AG09309 (cell line): ENCODE data around the gene CLDN22.

Source experiments
- DNase-seq: peaks from one replicate; pipeline ENCODE4 v3.0.0-alpha.2; 2010; ENCODE audit warnings: low read depth
- H3K4me3 ChIP-seq: 2 replicates; pipeline ENCODE4 v1.5.1; 2011; ENCODE audit warnings: mild to moderate bottlenecking, low read depth, low read length, moderate library complexity; ENCODE audit not compliant: control insufficient read depth
- CTCF ChIP-seq: IDR thresholded peaks from 2 replicates; pipeline ENCODE4 v1.5.1; 2011; ENCODE audit warnings: mild to moderate bottlenecking, low read depth, low read length, inconsistent platforms; ENCODE audit not compliant: insufficient read depth, control insufficient read depth; ENCODE audit errors: missing control alignments

The CLDN22 gene

GRCh38 chr4:183287309-183287659 is 32.8 kb downstream of the CLDN22 start:
- no peak for DNase-seq
- no peak overlapping the region for H3K4me3 ChIP-seq
- no peak for TF ChIP-seq CTCF

- TF ChIP-seq CTCF = no peak
- no peak for DNase-seq
- H3K4me3 ChIP-seq = no peak overlapping the region
Observed at GRCh38 chr4:183286590-183287308, 33.3 kb downstream of the CLDN22 start.

DNA sequence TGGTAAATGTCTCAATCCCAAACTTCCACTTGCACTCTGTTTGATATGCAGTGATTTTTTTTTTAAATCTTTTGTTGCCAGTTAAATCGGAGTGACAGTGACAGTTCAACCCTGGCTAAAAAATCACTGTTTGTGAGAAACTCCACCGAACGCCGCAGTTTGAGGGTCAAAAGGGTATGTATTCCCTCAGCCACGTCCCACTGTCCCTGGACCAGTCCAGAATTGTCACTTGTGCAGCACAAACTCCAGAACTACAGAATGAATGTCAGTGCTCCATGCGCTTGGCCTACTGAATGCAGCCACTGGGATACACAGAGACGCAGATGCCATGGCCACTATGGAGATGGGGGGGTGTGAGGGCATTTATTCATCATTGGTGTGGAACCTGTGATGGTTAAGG is 34.2 kb downstream of the CLDN22 start:
- DNase-seq = no peak
- TF ChIP-seq CTCF = no peak
- no peak overlapping the region for H3K4me3 ChIP-seq

- H3K4me3 ChIP-seq = no peak overlapping the region
- TF ChIP-seq CTCF = no peak
- peak; percentile 40 for DNase-seq
Observed at GRCh38 chr4:183284965-183285364, 35.1 kb downstream of the CLDN22 start.

- no peak for DNase-seq
- no peak overlapping the region for H3K4me3 ChIP-seq
- no peak for TF ChIP-seq CTCF
Observed at GRCh38 chr4:183284258-183284785, 35.8 kb downstream of the CLDN22 start.

GRCh38 chr4:183276106-183276505 is 44.0 kb downstream of the CLDN22 start:
- no peak overlapping the region for H3K4me3 ChIP-seq
- TF ChIP-seq CTCF = no peak
- DNase-seq = no peak
